Glutamatergic neuron (in vitro differentiated cells): Measurements from ENCODE around the gene CD93. TPM values are rescaled to one million over a fixed set of nuclear protein-coding genes. Genes with fewer than 3 reads are reported as not detected.

ENCODE experiments used
- DNase-seq: peaks from one replicate; pipeline ENCODE4 v3.0.0; 2022
- H3K27ac Mint-ChIP-seq: one replicate; pipeline ENCODE4 v1.8.0; 2020; ENCODE audit warnings: mild to moderate bottlenecking, mixed read lengths, inconsistent platforms; ENCODE audit not compliant: unreplicated experiment
- H3K27me3 Mint-ChIP-seq: one replicate; pipeline ENCODE4 v1.8.0; 2020; ENCODE audit warnings: mild to moderate bottlenecking, moderate library complexity, mixed read lengths, inconsistent platforms; ENCODE audit not compliant: unreplicated experiment
- H3K36me3 Mint-ChIP-seq: one replicate; pipeline ENCODE4 v1.8.0; 2020; ENCODE audit warnings: mild to moderate bottlenecking, mixed read lengths, inconsistent platforms; ENCODE audit not compliant: unreplicated experiment
- H3K4me1 Mint-ChIP-seq: one replicate; pipeline ENCODE4 v1.8.0; 2020; ENCODE audit warnings: mild to moderate bottlenecking, low read depth, mixed read lengths, inconsistent platforms; ENCODE audit not compliant: unreplicated experiment
- H3K4me3 Mint-ChIP-seq: one replicate; pipeline ENCODE4 v1.8.0; 2020; ENCODE audit warnings: mild to moderate bottlenecking, mixed read lengths, inconsistent platforms; ENCODE audit not compliant: unreplicated experiment
- H3K9me3 Mint-ChIP-seq: one replicate; pipeline ENCODE4 v1.8.0; 2020; ENCODE audit warnings: mild to moderate bottlenecking, moderate library complexity, mixed read lengths, inconsistent platforms; ENCODE audit not compliant: unreplicated experiment
- total RNA-seq: library from RNA; stranded (reverse); fragmentation: NEBNext Ultra II Directional; extraction: Animal tissue kit (Norgen Biotek cat#: 25700); gene quantifications from one replicate; pipeline ENCODE4 v1.2.1, GENCODE V29; 2021; ENCODE audit not compliant: unreplicated experiment
- TF ChIP-seq, protein P1 (sequence below): fragments of 200-600 bp; sonication (generic); IDR thresholded peaks from one replicate; pipeline ENCODE4 v1.5.0; 2021; ENCODE audit not compliant: partially characterized antibody, unreplicated experiment

CD93 gene
- total RNA-seq, 1 donor from 2014 or later = not detected

DNA sequence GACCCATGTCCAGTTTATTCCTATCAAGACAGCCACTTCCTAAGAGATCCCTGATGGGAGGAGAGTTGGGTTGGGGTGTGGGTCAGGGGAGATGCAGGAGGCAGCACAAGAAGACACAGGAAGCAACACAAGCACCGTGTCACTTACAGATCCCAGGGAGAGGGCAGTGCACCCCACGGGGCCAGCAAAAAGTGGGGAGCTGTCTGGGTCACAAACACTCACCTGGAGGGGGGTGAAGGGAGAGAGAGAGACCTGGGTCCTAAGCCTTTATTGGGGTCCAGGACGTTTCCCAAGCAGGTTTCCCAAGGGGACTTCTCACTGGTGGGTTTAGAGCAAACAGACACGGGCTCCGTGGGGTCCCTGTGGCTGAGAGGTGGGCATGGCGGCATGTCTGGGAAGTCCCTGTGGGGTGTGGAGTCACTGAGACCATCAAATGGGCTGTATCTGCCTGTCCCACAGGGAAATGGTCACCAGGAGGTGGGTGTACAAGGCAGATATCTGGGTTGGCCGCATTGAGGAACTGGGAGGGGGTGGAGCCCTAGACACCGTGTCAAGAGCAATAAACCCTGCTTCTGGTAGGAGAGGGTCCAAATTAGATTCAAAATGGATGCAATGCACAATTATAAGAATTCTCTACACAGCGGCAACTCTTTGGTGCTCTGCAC is 1.6 kb upstream of the CD93 start:
- no peak for DNase-seq
- H3K27ac Mint-ChIP-seq = no peak overlapping the region
- TF ChIP-seq, protein P1, sequence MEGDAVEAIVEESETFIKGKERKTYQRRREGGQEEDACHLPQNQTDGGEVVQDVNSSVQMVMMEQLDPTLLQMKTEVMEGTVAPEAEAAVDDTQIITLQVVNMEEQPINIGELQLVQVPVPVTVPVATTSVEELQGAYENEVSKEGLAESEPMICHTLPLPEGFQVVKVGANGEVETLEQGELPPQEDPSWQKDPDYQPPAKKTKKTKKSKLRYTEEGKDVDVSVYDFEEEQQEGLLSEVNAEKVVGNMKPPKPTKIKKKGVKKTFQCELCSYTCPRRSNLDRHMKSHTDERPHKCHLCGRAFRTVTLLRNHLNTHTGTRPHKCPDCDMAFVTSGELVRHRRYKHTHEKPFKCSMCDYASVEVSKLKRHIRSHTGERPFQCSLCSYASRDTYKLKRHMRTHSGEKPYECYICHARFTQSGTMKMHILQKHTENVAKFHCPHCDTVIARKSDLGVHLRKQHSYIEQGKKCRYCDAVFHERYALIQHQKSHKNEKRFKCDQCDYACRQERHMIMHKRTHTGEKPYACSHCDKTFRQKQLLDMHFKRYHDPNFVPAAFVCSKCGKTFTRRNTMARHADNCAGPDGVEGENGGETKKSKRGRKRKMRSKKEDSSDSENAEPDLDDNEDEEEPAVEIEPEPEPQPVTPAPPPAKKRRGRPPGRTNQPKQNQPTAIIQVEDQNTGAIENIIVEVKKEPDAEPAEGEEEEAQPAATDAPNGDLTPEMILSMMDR = no peak
- no peaks in the 10 kb centered on the region for H3K36me3 Mint-ChIP-seq
- peaks cover 5% of the 10 kb centered on the region for H3K9me3 Mint-ChIP-seq
- no peak overlapping the region for H3K4me3 Mint-ChIP-seq
- H3K27me3 Mint-ChIP-seq = peaks cover 5% of the 10 kb centered on the region
- peaks cover 10% of the 10 kb centered on the region for H3K4me1 Mint-ChIP-seq

DNA sequence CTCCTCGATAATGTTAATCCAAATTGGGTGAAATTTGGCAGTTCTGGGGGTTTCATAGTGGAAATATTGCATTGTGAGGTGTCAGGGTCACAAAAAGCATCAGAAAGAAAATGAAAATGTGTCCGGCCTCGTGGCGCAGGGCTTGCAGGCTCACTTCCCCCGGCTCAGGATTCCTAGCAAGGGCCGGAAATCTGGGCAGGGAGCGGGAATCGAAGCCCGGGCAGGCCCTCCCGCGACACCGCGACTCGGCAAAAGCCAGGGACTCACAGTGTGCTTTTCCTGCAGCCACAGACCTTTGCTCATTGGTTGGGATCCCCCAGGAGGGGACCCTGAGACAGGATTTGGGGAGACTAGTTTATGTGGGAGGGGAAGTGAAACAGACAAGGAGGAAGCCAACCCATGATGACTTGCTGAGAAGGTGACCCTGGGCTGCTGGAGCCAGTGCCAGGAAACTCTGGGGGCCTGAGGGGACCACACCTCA is 847 bp upstream of the CD93 start:
- TF ChIP-seq, protein P1 = no peak
- Mint-ChIP-seq H3K4me3 (no peak overlapping the region), H3K27ac (no peak overlapping the region), H3K27me3 (peaks cover 5% of the 10 kb centered on the region), H3K36me3 (no peaks in the 10 kb centered on the region), H3K4me1 (peaks cover 8% of the 10 kb centered on the region), H3K9me3 (peaks cover 5% of the 10 kb centered on the region)
- no peak for DNase-seq

DNA sequence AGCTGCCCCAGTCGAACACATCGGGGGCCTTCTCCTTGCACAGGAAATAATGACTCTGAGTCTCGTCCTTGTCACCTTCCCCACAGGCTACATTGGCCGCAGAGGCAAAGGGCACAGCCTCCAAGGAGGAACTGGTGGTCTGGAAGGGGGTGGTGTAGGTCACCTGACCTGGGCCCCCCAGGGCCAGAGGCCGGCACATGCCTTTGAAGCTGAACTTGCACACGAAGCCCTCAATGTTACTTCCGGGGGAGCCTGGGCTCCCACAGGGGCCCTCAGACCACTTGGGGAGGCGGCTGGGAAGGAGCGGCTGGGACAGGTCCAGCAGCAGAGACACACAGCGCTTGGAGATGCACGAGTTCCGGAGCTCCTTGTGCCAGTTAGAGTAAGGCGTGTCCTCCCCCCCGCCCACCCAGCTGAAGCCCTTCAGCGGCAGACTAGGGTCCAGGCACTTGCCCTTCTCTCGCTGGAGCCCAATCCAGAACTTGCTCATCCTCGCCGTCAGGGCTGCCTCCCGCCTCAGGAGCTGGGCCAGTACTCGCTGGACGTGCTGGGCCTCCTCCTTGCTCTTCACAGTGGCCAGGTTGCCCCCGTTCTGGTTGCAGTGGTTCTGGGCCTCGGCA is 578 bp downstream of the CD93 start:
- H3K9me3 Mint-ChIP-seq = peaks cover 5% of the 10 kb centered on the region
- H3K27me3 Mint-ChIP-seq = peaks cover 5% of the 10 kb centered on the region
- no peak overlapping the region for H3K4me3 Mint-ChIP-seq
- peaks cover 6% of the 10 kb centered on the region for H3K4me1 Mint-ChIP-seq
- H3K36me3 Mint-ChIP-seq = no peaks in the 10 kb centered on the region
- no peak for DNase-seq
- no peak overlapping the region for H3K27ac Mint-ChIP-seq
- TF ChIP-seq, protein P1 = no peak

DNA sequence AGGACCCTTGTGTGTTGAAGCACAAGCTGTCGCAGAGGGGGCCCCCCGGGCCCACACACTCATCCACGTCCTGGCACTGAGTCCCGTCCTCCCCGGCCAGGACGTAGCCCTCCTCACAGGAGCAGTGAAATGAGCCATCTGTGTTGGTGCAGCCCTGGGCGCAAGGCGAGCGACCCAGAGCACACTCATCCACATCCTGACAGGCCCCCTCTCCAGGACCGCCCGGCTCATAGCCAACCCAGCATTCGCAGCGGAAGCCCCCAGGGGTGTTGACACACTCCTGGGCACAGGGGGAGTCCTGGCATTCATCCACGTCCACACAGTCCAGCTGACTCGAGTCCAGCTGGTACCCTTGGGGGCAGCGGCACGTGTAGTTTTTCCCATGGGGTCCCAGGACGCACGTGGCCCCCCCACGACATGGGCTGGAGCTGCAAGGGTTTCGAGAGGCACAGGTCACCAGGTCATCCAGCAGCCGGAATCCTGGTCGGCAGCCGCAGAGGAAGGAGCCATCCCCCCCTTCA is 1.2 kb downstream of the CD93 start:
- Mint-ChIP-seq H3K27ac (no peak overlapping the region), H3K36me3 (no peaks in the 10 kb centered on the region), H3K4me3 (no peak overlapping the region), H3K4me1 (peaks cover 7% of the 10 kb centered on the region), H3K27me3 (peaks cover 5% of the 10 kb centered on the region), H3K9me3 (peaks cover 5% of the 10 kb centered on the region)
- no peak for DNase-seq
- TF ChIP-seq, protein P1 = no peak

DNA sequence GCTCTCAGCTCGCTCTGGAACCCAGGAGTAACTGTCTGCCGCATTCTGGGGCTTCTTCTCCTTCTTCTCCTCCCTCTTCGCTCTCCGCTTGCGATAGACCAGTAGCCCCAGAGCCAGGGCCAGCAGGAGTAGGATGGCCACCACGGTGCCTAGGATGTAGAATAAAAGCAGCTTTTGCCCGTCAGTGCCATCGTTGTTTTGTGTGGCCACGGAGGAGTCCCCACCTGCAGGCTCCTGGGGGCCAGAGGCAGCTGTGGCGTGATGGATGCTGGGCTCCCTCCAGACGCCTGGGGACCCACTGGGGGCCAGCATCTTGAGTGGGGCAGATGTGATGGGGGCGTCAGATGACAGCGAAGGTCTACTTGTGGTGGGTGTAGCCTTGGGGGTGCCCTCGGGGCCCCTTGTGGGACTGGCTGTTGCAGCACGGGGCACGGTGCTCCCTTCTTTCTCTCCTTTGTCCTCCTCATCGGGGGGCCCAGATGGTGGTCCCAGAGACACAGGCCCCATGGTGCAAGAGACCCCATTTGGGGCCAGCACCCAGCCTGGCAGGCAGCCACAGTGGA is 1.8 kb downstream of the CD93 start:
- no peak overlapping the region for H3K4me3 Mint-ChIP-seq
- H3K4me1 Mint-ChIP-seq = peaks cover 11% of the 10 kb centered on the region
- TF ChIP-seq, protein P1 = no peak
- H3K27me3 Mint-ChIP-seq = peaks cover 5% of the 10 kb centered on the region
- H3K36me3 Mint-ChIP-seq = no peaks in the 10 kb centered on the region
- H3K27ac Mint-ChIP-seq = no peak overlapping the region
- no peak for DNase-seq
- H3K9me3 Mint-ChIP-seq = peaks cover 5% of the 10 kb centered on the region
